AG10803 (cell line): ENCODE measurements around the gene CAPZB.

Source experiments
- DNase-seq: peaks from one replicate; pipeline ENCODE4 v3.0.0; 2010; ENCODE audit warnings: low read depth
- H3K4me3 ChIP-seq: 2 replicates; pipeline ENCODE4 v1.5.1; 2011; ENCODE audit warnings: mild to moderate bottlenecking, low read length, control low read depth
- TF ChIP-seq, protein P1 (sequence below): conservative IDR thresholded peaks from 2 replicates; pipeline ENCODE4 v1.5.1; 2011; ENCODE audit warnings: mild to moderate bottlenecking, low read length, control low read depth, inconsistent platforms

Gene CAPZB

DNA sequence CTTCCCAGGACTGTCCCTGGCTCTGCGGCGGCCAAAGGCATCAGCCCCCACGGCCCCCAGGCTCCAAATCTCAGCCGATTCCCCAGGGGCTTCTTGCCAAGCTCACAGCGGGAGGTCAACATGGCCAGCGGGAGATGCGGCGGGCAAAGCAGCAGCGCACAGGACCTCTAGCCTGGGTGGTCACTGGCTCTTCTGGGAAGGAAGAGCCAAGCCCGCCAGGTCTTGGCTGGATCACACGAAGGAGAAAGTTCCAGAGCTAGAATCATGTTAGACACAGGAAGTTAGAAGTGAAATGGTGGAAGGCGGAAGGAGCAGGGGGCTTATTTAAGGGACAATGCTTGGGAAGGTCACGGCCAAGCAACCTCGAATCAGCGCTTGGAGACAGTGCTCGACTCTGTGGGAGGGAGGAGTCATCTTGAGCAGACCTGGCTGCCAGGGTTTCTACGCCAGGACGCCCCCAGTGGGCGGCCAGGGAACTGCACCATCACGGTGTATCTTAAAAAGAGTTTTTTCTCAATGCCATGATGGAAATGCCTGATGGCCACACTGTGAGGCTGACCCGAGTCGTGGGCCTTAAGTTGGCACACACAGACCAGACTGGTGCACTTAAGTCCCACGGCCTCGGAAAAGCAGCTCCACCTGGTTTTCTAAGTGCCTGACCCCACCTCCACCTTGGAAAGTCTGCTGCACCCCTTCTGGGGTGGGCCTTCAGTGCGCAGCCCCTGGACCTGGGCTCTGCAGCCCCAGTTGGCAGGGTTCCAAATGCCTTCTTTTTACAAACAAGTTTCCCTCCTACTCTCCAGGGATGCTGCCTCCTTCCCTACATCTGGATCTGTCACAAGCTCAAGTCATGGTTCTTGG, 143.9 kb downstream of the CAPZB start:
- TF ChIP-seq, protein P1, sequence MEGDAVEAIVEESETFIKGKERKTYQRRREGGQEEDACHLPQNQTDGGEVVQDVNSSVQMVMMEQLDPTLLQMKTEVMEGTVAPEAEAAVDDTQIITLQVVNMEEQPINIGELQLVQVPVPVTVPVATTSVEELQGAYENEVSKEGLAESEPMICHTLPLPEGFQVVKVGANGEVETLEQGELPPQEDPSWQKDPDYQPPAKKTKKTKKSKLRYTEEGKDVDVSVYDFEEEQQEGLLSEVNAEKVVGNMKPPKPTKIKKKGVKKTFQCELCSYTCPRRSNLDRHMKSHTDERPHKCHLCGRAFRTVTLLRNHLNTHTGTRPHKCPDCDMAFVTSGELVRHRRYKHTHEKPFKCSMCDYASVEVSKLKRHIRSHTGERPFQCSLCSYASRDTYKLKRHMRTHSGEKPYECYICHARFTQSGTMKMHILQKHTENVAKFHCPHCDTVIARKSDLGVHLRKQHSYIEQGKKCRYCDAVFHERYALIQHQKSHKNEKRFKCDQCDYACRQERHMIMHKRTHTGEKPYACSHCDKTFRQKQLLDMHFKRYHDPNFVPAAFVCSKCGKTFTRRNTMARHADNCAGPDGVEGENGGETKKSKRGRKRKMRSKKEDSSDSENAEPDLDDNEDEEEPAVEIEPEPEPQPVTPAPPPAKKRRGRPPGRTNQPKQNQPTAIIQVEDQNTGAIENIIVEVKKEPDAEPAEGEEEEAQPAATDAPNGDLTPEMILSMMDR = peak; percentile 90
- peak; percentile 74 for DNase-seq

DNA sequence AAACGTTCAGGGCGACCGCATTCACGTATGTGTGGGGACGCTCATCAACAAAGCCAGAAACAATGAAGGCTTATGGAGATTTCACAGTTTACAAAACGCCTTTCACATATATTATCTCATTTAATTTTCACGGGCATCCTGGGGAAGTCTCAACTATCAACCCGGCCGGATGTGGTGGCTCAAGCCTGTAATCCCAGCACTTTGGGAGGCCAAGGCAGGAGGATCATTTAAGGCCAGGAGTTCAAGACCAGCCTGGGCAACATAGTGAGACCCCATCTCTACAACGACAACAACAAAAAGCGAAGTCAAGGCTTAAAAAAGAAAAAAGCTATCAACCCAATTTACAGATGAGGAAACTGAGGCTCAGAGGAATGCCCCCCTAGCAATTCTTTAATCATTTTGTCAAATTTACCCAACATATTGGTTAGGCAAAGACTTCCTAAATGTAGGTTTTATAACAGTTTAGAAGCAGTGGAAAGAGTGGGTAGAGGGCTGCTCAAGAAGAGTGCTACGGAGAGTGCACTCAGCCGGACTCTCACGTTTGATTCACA, 144.9 kb downstream of the CAPZB start:
- TF ChIP-seq, protein P1 = no peak
- no peak for DNase-seq

More for the DNA sequence above, 143.9 kb downstream of the CAPZB start:
- no peak overlapping the region for H3K4me3 ChIP-seq

DNA sequence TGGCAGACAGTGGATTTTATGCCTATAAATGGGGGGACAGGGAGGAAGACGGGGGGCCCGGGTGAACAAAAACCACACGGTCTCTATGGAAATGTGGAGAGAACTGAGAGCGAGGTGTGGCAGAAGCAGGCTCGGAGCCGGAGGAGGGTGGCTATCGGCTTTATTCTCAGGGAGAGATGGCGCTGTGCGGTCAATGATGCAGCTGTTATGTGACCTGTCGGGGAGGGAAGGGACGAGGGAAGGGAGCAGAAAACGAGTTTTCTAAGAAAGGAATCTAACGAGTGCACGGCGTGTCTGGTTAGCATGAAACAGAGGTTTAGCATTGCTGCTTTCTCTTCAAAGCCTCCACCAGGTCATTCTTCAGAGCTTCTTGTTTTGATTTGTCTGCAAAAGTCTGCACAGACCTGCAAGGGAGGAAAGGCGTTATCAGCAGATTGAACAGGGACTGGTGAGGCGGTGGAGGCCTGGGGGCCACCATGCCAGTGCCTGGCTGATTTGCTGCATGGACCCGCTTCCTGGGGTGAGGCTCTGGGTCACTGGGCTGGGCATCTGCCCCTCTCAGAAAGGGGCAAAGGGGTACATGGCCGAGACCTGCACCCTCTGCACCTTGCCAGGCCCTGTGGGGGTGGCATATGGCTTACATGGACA, 146.0 kb downstream of the CAPZB start:
- DNase-seq = no peak
- H3K4me3 ChIP-seq = no peak overlapping the region
- TF ChIP-seq, protein P1 = no peak

More for the DNA sequence above, 144.9 kb downstream of the CAPZB start:
- no peak overlapping the region for H3K4me3 ChIP-seq

DNA sequence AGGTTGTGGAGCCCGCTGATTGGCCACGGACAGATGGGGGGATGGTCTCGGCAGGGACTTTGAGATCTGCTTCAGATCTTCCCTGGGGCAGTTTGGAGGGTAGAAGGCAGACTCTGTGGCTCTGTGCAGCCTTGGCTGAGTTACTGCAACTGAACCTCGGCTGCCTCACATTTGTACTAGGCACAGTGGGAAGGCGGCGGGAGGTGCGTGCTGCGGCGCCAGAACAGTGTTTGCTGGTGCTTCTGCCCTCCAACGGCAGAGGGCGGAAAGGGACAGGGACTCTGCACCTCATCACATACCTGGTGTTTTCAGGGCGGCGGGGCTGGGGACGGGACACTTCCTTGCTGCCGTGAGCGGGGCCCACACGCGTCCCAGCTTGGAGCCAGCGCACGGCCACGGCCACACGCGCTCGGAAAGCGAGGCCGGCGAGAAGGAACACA, 147.0 kb downstream of the CAPZB start:
- no peak overlapping the region for H3K4me3 ChIP-seq
- no peak for DNase-seq
- TF ChIP-seq, protein P1 = peak; percentile 14; the same call in 1 of the 2 replicates

DNA sequence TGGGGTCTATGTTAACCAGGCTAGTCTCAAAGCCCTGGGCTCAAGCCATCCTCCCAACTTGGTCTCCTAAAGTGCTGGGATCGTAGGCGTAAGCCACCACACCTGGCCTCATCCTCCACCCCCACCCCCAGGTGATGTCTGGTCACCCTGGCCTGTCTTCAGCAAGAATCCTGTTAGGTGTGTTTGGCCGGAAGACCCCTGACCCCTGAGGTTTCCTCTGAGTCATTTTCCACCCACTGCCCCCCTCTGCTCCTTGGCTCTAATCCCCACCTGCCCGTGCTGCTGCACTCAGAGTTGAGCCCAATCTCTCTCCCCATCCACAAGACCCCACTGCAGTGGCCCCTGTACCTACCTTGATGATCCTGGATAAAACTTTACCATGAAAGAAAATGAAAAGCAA, 148.1 kb downstream of the CAPZB start:
- no peak overlapping the region for H3K4me3 ChIP-seq
- DNase-seq = no peak
- TF ChIP-seq, protein P1 = no peak

DNA sequence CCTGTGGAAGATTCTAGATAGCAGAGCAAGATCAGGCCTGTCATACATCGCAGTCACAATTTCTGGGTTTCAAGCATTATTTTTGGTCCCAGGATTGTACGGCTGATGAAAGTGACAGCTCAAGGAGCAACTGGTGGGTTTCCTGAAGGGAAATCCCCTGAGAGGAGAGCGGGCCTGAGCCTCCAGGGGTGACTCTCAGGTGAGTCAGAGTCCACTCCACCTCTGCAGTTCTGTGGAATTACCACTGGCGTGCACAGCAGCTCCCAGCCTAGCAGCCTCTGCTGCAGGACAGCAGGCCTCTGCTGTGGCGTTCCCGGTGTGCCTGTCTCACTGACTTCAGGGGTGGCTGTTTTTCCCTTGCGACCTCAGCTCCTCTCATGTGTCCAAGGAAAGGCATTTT, 148.8 kb downstream of the CAPZB start:
- no peak overlapping the region for H3K4me3 ChIP-seq
- DNase-seq = no peak
- TF ChIP-seq, protein P1 = no peak
